ENCODE results near the gene ILK. TPM values are rescaled to one million over a fixed set of nuclear protein-coding genes. Genes with fewer than 3 reads are reported as not detected.

The ILK gene
- total and polyA plus RNA-seq, 2 of the 13 experiments (the other 11 are each of a cell fraction or from before 2014, with no cell fraction given) = 70.3 to 108 TPM

GRCh38 chr11:6619004-6619745 lies 15.6 kb downstream of the ILK start, which contains the start of gene TPP1 (continued):
- TF ChIP-seq ZBTB38 (CRISPR knock-in tag; IDR thresholded peaks at IDR 0.05) = peak; percentile 52; the same call in 1 of the 2 replicates
- TF ChIP-seq EED (CRISPR knock-in tag; IDR thresholded peaks at IDR 0.05) = no peak
- peak; percentile 64 for TF ChIP-seq GABPB1 (CRISPR knock-in tag; IDR thresholded peaks at IDR 0.05)
- TF ChIP-seq ZNF652 (CRISPR knock-in tag; IDR thresholded peaks at IDR 0.05; ENCODE audit: borderline replicate concordance, low read depth) = no peak
- no peak for TF ChIP-seq FOXM1 (CRISPR knock-in tag; IDR thresholded peaks at IDR 0.05)
- no peak for TF ChIP-seq TOE1 (CRISPR knock-in tag; IDR thresholded peaks at IDR 0.05)
- no peak for TF ChIP-seq DMTF1 (CRISPR knock-in tag; IDR thresholded peaks at IDR 0.05)
- peak; percentile 100 for TF ChIP-seq TBX2 (CRISPR knock-in tag; IDR thresholded peaks at IDR 0.05; ENCODE audit: borderline replicate concordance)
- no peak for TF ChIP-seq ZNF576 (CRISPR knock-in tag; IDR thresholded peaks at IDR 0.05)
- TF ChIP-seq ZNF512 (CRISPR knock-in tag; IDR thresholded peaks at IDR 0.05) = no peak
- no peak for TF ChIP-seq ZNF570 (CRISPR knock-in tag; IDR thresholded peaks at IDR 0.05; ENCODE audit: borderline replicate concordance)
- 0 out of 2 replicates have a peak, but pooled peaks have one; percentile 35 for TF ChIP-seq ARNT2 (CRISPR knock-in tag; IDR thresholded peaks at IDR 0.05; ENCODE audit: low read depth)
- no peak for TF ChIP-seq ZNF101 (CRISPR knock-in tag; IDR thresholded peaks at IDR 0.05; ENCODE audit: borderline replicate concordance, low read depth)
- TF ChIP-seq ZNF225 (CRISPR knock-in tag; IDR thresholded peaks at IDR 0.05) = no peak
- peak; percentile 98 for TF ChIP-seq RAD51 (IDR thresholded peaks at IDR 0.05; ENCODE audit: borderline replicate concordance)
- no peak for TF ChIP-seq IKZF1 (IDR thresholded peaks at IDR 0.05)
- TF ChIP-seq ZNF235 (CRISPR knock-in tag; IDR thresholded peaks at IDR 0.05; ENCODE audit: borderline replicate concordance) = no peak
- TF ChIP-seq NCOA5 (CRISPR knock-in tag; IDR thresholded peaks at IDR 0.05) = no peak
- peak; percentile 60; the same call in 1 of the 2 replicates for TF ChIP-seq NFKBIZ (CRISPR knock-in tag; IDR thresholded peaks at IDR 0.05)
- TF ChIP-seq SMAD3 (CRISPR knock-in tag; IDR thresholded peaks at IDR 0.05) = peak; percentile 46; the same call in 1 of the 2 replicates
- 0 out of 2 replicates have a peak, but pooled peaks have one; percentile 15 for TF ChIP-seq PAXIP1 (CRISPR knock-in tag; conservative IDR thresholded peaks at IDR 0.05)
- TF ChIP-seq DRAP1 (CRISPR knock-in tag; IDR thresholded peaks at IDR 0.05) = peak; percentile 95
- peak; percentile 62; the same call in 1 of the 2 replicates for TF ChIP-seq HOXA3 (CRISPR knock-in tag; IDR thresholded peaks at IDR 0.05)
